Measurements from ENCODE around the gene ANKRD63.

The ANKRD63 gene

DNA sequence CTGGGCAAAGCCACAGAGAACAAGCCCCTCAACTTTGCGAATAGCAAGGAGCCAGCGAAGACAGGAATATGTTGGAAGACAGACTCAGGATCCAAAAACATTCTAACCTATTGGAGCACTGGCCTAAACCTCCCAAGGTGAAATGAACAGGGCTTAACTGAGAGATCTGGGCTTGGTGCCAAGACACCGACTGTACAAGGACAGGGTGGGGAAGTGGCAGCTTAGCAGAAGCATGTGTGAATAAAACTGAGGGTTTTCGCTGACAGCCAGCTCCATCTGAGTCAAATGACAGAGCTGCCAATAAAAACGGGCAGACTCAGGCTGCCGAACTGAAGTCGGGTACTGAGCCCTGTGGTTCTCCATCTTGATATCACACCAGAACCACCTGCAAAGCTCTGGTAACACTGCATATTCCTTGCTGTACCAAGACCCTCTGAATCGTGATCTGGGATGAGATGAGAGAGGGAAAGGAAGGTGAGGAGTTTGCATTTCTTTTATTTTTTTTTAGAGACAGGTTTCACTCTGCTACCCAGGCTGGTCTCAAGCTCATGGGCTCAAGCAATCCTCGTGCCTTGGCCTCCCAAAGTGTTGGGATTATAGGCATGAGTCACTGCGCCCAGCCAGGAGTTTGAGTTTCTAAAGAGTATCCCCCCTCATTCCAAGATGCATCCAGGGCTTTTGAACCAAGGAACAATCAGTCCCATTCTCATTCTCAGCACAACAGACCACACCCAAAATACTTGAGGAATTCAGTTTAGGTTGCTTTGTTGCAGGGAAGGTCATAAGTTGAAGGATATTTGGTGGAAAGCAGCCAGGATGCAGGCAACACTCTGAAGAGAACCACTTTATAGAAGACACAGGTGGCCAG, 30.9 kb upstream of the ANKRD63 start:
- H3K4me3 ChIP-seq (ENCODE audit: low read depth, low read length) = no peak overlapping the region
- TF ChIP-seq, protein P1, sequence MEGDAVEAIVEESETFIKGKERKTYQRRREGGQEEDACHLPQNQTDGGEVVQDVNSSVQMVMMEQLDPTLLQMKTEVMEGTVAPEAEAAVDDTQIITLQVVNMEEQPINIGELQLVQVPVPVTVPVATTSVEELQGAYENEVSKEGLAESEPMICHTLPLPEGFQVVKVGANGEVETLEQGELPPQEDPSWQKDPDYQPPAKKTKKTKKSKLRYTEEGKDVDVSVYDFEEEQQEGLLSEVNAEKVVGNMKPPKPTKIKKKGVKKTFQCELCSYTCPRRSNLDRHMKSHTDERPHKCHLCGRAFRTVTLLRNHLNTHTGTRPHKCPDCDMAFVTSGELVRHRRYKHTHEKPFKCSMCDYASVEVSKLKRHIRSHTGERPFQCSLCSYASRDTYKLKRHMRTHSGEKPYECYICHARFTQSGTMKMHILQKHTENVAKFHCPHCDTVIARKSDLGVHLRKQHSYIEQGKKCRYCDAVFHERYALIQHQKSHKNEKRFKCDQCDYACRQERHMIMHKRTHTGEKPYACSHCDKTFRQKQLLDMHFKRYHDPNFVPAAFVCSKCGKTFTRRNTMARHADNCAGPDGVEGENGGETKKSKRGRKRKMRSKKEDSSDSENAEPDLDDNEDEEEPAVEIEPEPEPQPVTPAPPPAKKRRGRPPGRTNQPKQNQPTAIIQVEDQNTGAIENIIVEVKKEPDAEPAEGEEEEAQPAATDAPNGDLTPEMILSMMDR (IDR thresholded peaks at IDR 0.05; ENCODE audit: low read depth, low read length) = no peak

DNA sequence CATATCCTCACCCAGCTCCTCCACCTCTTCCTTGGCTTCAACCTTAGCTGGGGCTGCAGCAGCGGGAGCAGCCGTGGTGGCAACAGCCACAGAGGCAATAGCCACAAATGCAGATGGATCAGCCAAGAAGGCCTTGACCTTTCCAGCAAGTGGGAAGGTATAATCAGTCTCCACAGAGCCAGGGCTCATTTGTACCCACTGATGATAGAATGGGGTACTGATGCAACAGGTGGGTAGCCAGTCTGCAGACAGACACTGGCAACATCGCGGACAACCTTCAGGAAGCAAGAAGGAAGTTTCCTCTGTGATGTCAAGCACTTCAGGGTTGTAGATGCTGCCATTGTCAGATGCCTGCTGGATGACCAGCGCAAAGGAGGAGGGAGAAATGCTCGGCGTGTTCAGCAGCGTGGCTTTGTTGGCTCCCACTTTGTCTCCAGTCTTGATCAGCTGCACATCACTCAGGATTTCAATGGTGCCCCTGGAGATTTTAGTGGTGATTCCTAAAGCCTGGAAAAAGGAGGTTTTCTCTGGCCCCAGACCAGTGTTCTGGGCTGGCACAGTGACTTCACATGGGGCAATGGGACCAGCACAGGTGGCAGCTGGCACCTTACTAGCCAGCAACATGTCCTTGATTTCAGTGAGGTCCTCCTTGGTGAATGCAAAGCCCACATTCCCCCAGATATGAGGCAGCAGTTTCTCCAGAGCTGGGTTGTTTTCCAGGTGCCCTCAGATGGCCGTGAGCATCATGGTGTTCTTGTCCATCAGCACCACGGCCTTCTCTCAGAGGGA, 29.7 kb upstream of the ANKRD63 start:
- H3K4me3 ChIP-seq (ENCODE audit: low read depth, low read length) = no peak overlapping the region
- TF ChIP-seq, protein P1 (IDR thresholded peaks at IDR 0.05; ENCODE audit: low read depth, low read length) = no peak

DNA sequence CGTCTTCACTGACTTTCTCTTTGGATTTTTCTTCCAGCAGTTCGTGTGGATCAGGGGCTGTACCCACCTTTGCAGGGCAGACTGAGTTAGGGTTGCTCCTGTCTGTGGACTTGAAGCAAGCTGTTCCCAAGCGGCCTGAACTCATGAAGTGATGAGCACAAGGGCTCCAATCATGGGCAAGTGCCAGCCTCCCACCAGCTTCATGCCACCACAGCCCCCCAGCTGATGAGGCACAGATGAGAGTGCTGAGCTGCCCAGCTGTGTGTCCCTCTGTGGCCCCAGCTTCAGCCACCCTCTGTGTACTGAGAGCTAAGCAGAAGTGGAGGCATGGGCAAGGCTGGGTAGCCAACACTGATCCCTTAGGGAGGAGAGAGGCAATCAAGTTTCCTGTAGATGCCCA, 28.1 kb upstream of the ANKRD63 start:
- H3K4me3 ChIP-seq (ENCODE audit: low read depth, low read length) = no peak overlapping the region
- TF ChIP-seq, protein P1 (IDR thresholded peaks at IDR 0.05; ENCODE audit: low read depth, low read length) = no peak

DNA sequence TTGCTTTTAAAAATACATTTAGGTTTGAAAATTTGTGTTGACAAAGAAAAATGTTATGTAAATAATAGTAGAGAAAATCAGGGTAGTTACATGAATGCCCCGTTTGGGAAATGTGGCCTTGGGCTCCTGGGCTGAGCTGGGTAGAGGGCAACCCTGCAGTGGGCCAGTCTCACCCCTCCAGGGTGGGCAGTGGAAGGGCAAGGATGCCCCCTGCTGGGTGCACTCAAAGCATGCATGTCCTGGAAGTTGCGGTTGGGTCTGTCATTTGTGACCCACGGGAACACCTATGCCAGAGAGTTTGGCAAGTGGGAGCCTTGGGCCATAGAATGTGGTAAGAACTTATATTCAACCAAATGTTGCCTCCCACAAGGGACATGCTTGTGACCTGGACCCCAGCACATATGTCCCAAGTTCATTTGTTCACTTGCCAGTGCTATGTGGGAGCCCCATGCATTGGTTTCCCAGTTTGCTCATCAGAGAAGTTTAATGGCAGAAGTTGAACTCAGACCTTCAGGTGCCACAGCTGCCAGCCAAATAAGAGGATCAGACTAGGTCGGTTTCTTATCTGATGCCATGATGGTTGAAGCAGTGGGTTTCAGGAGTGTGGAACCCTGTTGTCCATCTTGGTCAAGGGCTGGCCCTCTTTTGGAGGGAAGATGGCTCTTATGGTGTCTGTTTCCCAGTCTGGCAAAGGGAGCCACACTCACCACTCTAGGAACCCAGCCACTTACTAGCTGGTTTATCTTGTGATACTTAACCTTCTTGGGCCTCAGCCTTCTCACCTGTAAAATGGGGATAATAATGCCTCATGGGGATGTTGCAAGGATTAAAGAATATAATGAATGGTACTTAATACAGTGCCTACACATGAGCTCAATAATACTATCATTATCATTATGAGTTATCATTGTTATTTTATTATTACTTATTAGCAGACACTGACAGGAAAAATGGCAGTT, 27.4 kb upstream of the ANKRD63 start:
- TF ChIP-seq, protein P1 (IDR thresholded peaks at IDR 0.05; ENCODE audit: low read depth, low read length) = peak; percentile 73
- no peak overlapping the region for H3K4me3 ChIP-seq (ENCODE audit: low read depth, low read length)

DNA sequence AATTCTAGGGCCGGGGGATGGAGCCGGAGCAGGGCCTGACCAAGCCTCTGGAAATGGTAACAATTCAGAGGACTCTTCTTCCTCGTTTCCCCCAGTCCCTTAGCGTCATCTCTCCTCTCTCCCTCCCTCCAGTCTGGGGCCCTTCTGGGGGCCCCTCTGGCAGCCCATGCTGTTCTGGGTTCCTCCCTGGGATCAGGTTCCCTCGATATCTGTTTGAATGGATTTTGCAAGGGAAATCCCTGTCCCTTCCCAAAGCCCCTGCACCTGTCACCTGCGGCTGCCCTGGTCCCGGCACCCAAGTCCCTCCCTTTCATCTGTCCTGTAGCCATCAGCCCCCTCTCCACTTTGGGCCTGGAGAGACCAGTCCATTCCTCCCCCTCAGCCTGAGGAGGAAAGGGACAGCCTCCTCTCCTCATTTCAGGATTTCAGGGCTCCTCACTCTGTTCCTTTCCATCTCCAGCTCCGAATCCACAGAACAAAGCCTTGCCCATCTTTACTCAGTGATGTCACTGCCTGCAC, 26.5 kb upstream of the ANKRD63 start:
- TF ChIP-seq, protein P1 (IDR thresholded peaks at IDR 0.05; ENCODE audit: low read depth, low read length) = no peak
- H3K4me3 ChIP-seq (ENCODE audit: low read depth, low read length) = no peak overlapping the region

DNA sequence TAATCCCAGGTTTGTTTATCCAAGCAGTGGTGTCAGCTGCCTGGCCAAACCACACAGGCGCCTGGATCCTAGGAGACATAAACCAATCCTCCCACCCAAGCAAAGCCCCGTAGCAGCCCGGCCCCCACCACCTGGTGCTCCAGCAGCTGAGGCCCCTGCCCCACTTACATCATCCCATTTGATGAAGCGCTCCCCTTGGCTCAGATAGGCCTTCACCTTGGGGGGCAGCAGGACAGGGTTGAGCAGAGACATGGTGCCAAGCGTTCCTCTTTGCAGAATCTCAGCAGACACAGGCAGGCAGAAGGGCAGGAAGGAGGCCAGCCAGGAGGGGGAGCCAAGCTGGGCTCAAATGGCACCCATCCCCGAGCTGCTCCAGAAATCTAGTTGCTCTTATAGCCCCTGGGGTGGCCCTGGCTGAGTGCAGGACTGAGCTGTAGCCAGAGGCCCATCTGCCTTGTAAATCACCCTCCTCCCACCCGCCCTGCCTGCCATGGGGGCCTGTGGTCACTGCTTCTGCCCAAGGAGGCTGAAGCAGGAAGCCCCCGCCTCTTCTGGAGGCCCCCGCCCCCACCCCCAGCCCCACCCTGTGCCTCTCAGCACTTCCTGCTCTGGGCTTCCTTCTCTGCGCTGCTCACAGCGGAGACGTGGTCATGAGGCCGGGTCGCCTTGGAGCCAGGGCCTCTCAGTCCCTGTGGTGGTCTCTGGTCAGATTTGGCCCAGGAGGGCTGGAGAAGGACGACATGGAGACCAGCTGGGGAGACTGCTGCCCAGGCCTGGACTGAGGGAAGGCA, 24.8 kb upstream of the ANKRD63 start, which contains the start of gene PLCB2:
Gene PLCB2 (minus strand): TSS at position 515 of the 791 bp plus-strand sequence. CDS start 263 bp downstream, at position 252.
- no peak within 1 kb of the TSS for H3K4me3 ChIP-seq (ENCODE audit: low read depth, low read length)
- TF ChIP-seq, protein P1 (IDR thresholded peaks at IDR 0.05; ENCODE audit: low read depth, low read length) = peak; percentile 24; the same call in 1 of the 2 replicates
